Neuronal stem cell (in vitro differentiated cells): ENCODE data around the gene TBC1D10A.

ENCODE experiments used
- DNase-seq: peaks from one replicate; pipeline ENCODE4 v3.0.0-alpha.2; 2013; ENCODE audit warnings: low spot score
- H2AFZ ChIP-seq: one replicate; pipeline ENCODE4 v1.6.1; 2013; ENCODE audit warnings: mild to moderate bottlenecking, low read length, inconsistent platforms
- H2AK5ac ChIP-seq: 2 replicates; pipeline ENCODE4 v1.6.1; 2013; ENCODE audit warnings: low read depth, mild to moderate bottlenecking, inconsistent platforms, low read length, moderate library complexity, mixed read lengths
- H2BK120ac ChIP-seq: 2 replicates; pipeline ENCODE4 v1.6.1; 2013; ENCODE audit warnings: low read depth, mild to moderate bottlenecking, inconsistent platforms, low read length, moderate library complexity, mixed read lengths
- H2BK12ac ChIP-seq: one replicate; pipeline ENCODE4 v1.6.1; 2013; ENCODE audit warnings: low read length, inconsistent platforms
- H2BK15ac ChIP-seq: 2 replicates; pipeline ENCODE4 v1.6.1; 2013; ENCODE audit warnings: mild to moderate bottlenecking, low read length, inconsistent platforms, mixed read lengths
- H2BK5ac ChIP-seq: one replicate; pipeline ENCODE4 v1.6.1; 2013; ENCODE audit warnings: inconsistent platforms, mild to moderate bottlenecking, low read length, moderate library complexity
- H3K14ac ChIP-seq: one replicate; pipeline ENCODE4 v1.6.1; 2013; ENCODE audit warnings: low read length, inconsistent platforms
- H3K18ac ChIP-seq: 2 replicates; pipeline ENCODE4 v1.6.1; 2013; ENCODE audit warnings: low read length, inconsistent platforms
- H3K23ac ChIP-seq: 2 replicates; pipeline ENCODE4 v1.6.1; 2013; ENCODE audit warnings: low read depth, mild to moderate bottlenecking, mixed read lengths, low read length, inconsistent platforms; ENCODE audit not compliant: poor library complexity
- H3K27ac ChIP-seq: replicated peaks from 3 replicates; pipeline ENCODE4 v1.5.1; 2013; ENCODE audit warnings: low read length, inconsistent platforms
- H3K27me3 ChIP-seq, 3 experiments: 2 replicates each; pipeline ENCODE4 v1.6.1; 2013; ENCODE audit warnings: low read length in 3 of 3, mild to moderate bottlenecking in 2 of 3, inconsistent platforms in 1 of 3, low read depth in 1 of 3, mixed read lengths in 1 of 3, moderate library complexity in 1 of 3; ENCODE audit not compliant: control insufficient read depth in 3 of 3, insufficient read depth in 3 of 3
- H3K36me3 ChIP-seq, 2 donors: replicated peaks in 1 of 2; 2 replicates each; pipeline ENCODE4 v1.6.1; 2013; ENCODE audit warnings: low read length in 2 of 2; ENCODE audit not compliant: control insufficient read depth in 2 of 2, insufficient read depth in 2 of 2
- H3K4ac ChIP-seq: 2 replicates; pipeline ENCODE4 v1.6.1; 2013; ENCODE audit warnings: inconsistent platforms, mild to moderate bottlenecking, low read length, moderate library complexity
- H3K4me1 ChIP-seq, 2 donors: 1 replicate in 1 of 2; 2 replicates in 1 of 2; pipeline ENCODE4 v1.6.1; 2013; ENCODE audit warnings: low read length in 2 of 2, low read depth in 1 of 2; ENCODE audit not compliant: control insufficient read depth in 2 of 2, insufficient read depth in 1 of 2
- H3K4me2 ChIP-seq: one replicate; pipeline ENCODE4 v1.6.1; 2013; ENCODE audit warnings: mild to moderate bottlenecking, low read length, inconsistent platforms; ENCODE audit not compliant: insufficient read depth, poor library complexity, severe bottlenecking
- H3K4me3 ChIP-seq, 2 donors: 2 replicates each; pipeline ENCODE4 v1.5.1; 2013; ENCODE audit warnings: low read length in 2 of 2, mild to moderate bottlenecking in 2 of 2, inconsistent platforms in 1 of 2, moderate library complexity in 1 of 2
- H3K79me1 ChIP-seq: one replicate; pipeline ENCODE4 v1.6.1; 2013; ENCODE audit warnings: low read depth, mild to moderate bottlenecking, inconsistent platforms, low read length, moderate library complexity
- H3K9ac ChIP-seq: one replicate; pipeline ENCODE4 v1.6.1; 2013; ENCODE audit warnings: mild to moderate bottlenecking, low read depth, low read length, inconsistent platforms; ENCODE audit not compliant: poor library complexity
- H3K9me3 ChIP-seq, 2 donors: replicated peaks in 1 of 2; 2 replicates each; pipeline versions ENCODE3 to v1.6.1; 2013; ENCODE audit warnings: low read length in 2 of 2, mild to moderate bottlenecking in 2 of 2, inconsistent platforms in 1 of 2, low read depth in 1 of 2, mixed read lengths in 1 of 2, moderate library complexity in 1 of 2; ENCODE audit not compliant: control insufficient read depth in 2 of 2, insufficient read depth in 1 of 2
- H4K8ac ChIP-seq: one replicate; pipeline ENCODE4 v1.6.1; 2013; ENCODE audit warnings: low read depth, mild to moderate bottlenecking, inconsistent platforms, low read length, moderate library complexity
- H4K91ac ChIP-seq: one replicate; pipeline ENCODE4 v1.6.1; 2013; ENCODE audit warnings: low read length, low read depth, mild to moderate bottlenecking, inconsistent platforms; ENCODE audit not compliant: poor library complexity
- WGBS, 2 donors: extraction: QIAGEN DNeasy Blood & Tissue Kit; methylation state at CpG; one replicate each; pipeline ENCODE4 v1.1.7; 2013; ENCODE audit warnings: missing lambda C conversion rate in 2 of 2, mixed read lengths in 1 of 2; ENCODE audit not compliant: insufficient read length in 2 of 2, insufficient replicate concordance in 1 of 2; ENCODE audit errors: extremely low coverage in 2 of 2; 5-methylcytosine and 5-hydroxymethylcytosine counted together

TBC1D10A gene

GRCh38 chr22:30354644-30355043 lies 27.9 kb upstream of the TBC1D10A start:
- Histone ChIP-seq H4K91ac (no peak overlapping the region), H3K14ac (no peak overlapping the region), H2BK5ac (no peak overlapping the region), H3K27me3 (no peaks in the 10 kb centered on the region), H3K79me1 (peaks cover 11% of the 10 kb centered on the region), H3K9me3 (no peaks in the 10 kb centered on the region), H2AFZ (no peak overlapping the region), H3K4ac (no peak overlapping the region), H2BK15ac (no peak overlapping the region), H3K4me1 (peaks cover 6 to 11% of the 10 kb centered on the region in 2 donors), H3K23ac (no peak overlapping the region), H3K4me3 (no peak overlapping the region), H2BK12ac (no peak overlapping the region), H3K9ac (no peak overlapping the region), H3K36me3 (peaks cover 24 to 51% of the 10 kb centered on the region in 2 donors), H2BK120ac (no peak overlapping the region), H4K8ac (no peak overlapping the region), H3K27ac (no peak overlapping the region), H3K18ac (no peak overlapping the region), H2AK5ac (no peak overlapping the region), H3K4me2 (no peak overlapping the region)
- WGBS, 2 donors: no CpG with 5 or more reads among the region's 5 CpGs
- DNase-seq: no peak

DNA sequence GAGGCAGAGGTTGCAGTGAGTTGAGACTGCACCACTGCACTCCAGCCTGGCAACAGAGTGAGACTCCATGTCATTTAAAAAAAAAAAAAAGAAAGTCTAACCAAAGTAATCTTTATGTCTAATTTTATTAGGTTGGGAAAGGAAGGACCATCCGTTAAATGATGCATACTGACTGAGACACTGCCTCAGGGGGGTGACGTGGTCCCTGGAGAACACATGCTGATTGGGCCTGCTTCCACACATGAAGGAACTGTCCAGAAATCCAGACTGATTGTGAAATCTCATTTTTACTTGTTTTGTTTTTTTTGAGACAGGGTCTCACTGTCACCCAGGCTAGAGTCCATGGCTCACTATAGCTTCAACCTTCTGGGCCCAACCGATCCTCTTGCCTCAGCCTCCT lies 24.5 kb upstream of the TBC1D10A start:
- Histone ChIP-seq H3K36me3 (peaks cover 38 to 84% of the 10 kb centered on the region in 2 donors), H4K8ac (no peak overlapping the region)

DNA sequence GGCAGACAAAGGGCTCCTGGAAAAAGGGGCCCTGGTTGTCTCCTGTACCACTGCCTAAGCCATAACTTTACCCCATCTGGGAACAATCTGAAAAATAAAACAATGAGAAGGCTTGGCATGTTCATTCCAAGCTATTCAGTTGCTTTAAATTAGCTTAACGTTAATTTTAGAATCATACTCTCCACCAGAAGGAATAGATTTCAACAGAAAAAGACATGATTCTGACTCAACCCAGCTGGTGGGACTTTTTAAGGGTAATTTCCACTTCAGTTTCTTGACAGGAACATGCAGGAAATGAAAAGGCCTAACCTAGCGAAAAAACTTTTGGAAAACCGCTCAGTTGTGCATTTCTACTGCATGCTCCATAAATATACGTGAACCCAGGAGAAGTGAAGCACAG lies 22.1 kb upstream of the TBC1D10A start:
- Histone ChIP-seq H3K36me3 (peaks cover 57 to 96% of the 10 kb centered on the region in 2 donors), H3K9me3 (no peaks in the 10 kb centered on the region), H2BK12ac (no peak overlapping the region), H3K4me3 (no peak overlapping the region), H3K27me3 (no peaks in the 10 kb centered on the region), H3K14ac (no peak overlapping the region), H3K9ac (no peak overlapping the region), H3K23ac (no peak overlapping the region), H3K4me2 (no peak overlapping the region), H2BK120ac (no peak overlapping the region), H2AK5ac (no peak overlapping the region), H3K27ac (no peak overlapping the region), H2AFZ (no peak overlapping the region), H3K4ac (no peak overlapping the region), H4K8ac (no peak overlapping the region), H3K4me1 (no peaks in the 10 kb centered on the region), H2BK5ac (no peak overlapping the region), H3K79me1 (peaks cover 4% of the 10 kb centered on the region), H2BK15ac (no peak overlapping the region), H4K91ac (no peak overlapping the region), H3K18ac (no peak overlapping the region)
- no peak for DNase-seq
- WGBS, 2 donors: no CpG with 5 or more reads among the region's 4 CpGs

More for the DNA sequence above, 24.5 kb upstream of the TBC1D10A start:
- Histone ChIP-seq H3K4me3 (no peak overlapping the region), H3K27ac (no peak overlapping the region), H3K4me2 (no peak overlapping the region), H4K91ac (no peak overlapping the region), H3K9ac (no peak overlapping the region), H2BK120ac (no peak overlapping the region), H2BK15ac (no peak overlapping the region), H2BK5ac (no peak overlapping the region), H2AK5ac (no peak overlapping the region), H2BK12ac (no peak overlapping the region), H3K23ac (no peak overlapping the region), H3K4ac (no peak overlapping the region), H3K9me3 (no peaks in the 10 kb centered on the region), H3K4me1 (peaks cover 6 to 8% of the 10 kb centered on the region in 2 donors), H3K18ac (no peak overlapping the region), H3K27me3 (no peaks in the 10 kb centered on the region), H2AFZ (no peak overlapping the region), H3K14ac (no peak overlapping the region), H3K79me1 (peaks cover 12% of the 10 kb centered on the region)
- no CpG with 5 or more reads among the region's 3 CpGs for WGBS, 2 donors
- no peak for DNase-seq

DNA sequence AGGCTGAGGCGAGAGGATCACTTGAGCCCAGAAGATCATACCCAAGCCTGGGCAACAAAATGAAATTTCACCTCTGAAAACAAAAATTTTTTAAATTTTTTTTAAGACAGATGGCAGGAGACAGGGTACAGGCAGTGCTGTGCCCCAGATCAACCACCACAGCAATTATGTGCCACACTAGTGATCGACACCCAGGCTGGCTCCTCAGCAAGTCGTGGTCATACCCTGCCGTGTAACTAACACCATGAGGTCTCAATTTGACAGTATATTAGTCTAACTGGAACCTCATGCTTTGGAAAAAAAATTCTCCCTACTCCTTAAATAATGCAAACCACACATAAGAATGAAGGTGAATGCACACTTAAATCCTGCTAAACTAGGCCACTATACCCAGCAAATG lies 21.7 kb upstream of the TBC1D10A start:
- Histone ChIP-seq H4K8ac (no peak overlapping the region), H3K4me1 (no peaks in the 10 kb centered on the region), H3K79me1 (peaks cover 4% of the 10 kb centered on the region), H3K18ac (no peak overlapping the region), H3K4me3 (no peak overlapping the region), H2BK15ac (no peak overlapping the region), H2AK5ac (no peak overlapping the region), H3K27ac (no peak overlapping the region), H2BK12ac (no peak overlapping the region), H3K9ac (no peak overlapping the region), H4K91ac (no peak overlapping the region), H3K4me2 (no peak overlapping the region), H2AFZ (no peak overlapping the region), H3K23ac (no peak overlapping the region), H3K27me3 (no peaks in the 10 kb centered on the region), H2BK5ac (no peak overlapping the region), H3K9me3 (no peaks in the 10 kb centered on the region), H3K4ac (no peak overlapping the region), H2BK120ac (no peak overlapping the region), H3K14ac (no peak overlapping the region), H3K36me3 (peaks cover 58 to 97% of the 10 kb centered on the region in 2 donors)
- no peak for DNase-seq
- no CpG with 5 or more reads among the region's 4 CpGs for WGBS, 2 donors
